NCI-H187 (cell line): ENCODE measurements around the gene CAMK1G.

Source experiments
- DNase-seq, 2 experiments: peaks; one replicate each; lab custom pipeline; 2025; lab: John Stamatoyannopoulos, UW

Gene CAMK1G

GRCh38 chr1:209600541-209600940, 17.0 kb downstream of the CAMK1G start:
- DNase-seq: no peak

DNA sequence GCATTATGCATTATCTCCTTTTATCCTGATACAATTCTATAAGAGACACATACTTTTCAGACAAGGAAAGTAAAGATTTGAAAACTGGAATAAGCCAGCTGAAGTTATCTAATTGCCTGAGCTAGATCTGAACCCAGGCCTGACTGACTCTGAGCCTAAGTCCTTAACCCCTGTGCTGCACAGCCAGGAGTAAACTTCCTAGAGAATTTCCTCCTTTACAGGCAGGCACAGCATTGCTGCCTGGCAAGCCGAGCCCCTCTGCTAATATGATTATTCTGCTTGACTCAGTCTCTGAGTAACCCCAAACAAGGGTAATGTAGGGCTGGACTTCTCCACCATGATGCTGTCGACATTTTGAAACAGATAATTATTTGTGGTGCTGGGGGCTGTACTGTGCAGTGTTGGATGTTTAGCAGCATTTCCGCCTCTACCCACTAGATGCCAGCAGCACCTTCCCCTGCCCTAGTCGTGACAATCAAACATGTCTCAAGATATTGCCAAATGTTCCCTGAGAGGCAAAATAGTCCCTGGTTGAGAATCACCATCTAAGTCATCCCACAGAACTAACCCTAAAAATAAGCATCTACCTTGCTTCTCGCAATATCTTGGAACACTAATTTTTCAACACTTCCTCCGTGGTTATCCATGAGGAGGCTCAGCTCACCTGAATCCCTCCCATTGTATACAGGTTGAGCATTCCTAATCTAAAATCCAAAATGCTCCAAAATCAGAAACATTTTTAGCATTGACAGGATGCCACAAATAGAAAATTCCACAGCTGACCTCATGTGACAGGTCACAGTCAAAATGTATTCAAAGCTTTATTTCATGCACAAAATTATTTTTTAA, 18.5 kb downstream of the CAMK1G start:
- no peak for DNase-seq

DNA sequence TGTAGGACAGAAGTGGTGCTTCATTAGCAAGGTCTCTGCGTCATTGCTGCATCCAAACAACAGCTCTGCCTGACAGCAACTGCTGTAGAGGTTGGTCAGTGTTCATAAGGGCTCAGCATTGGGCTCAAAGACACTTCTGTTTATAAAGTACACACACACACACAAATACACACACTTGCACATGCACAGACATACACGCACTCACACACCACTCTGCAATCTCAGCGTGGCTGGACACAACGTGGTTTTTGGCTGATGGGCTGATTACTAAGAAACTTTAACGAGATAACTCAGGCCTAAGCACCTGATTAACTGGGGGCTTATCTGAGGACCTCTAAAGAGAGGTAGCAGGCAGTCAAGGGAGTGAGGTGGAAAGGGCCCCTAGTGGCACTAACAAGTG, 20.4 kb downstream of the CAMK1G start:
- no peak for DNase-seq

GRCh38 chr1:209607102-209607794, 23.7 kb downstream of the CAMK1G start:
- DNase-seq: no peak

GRCh38 chr1:209607795-209608178, 24.3 kb downstream of the CAMK1G start:
- DNase-seq: no peak

DNA sequence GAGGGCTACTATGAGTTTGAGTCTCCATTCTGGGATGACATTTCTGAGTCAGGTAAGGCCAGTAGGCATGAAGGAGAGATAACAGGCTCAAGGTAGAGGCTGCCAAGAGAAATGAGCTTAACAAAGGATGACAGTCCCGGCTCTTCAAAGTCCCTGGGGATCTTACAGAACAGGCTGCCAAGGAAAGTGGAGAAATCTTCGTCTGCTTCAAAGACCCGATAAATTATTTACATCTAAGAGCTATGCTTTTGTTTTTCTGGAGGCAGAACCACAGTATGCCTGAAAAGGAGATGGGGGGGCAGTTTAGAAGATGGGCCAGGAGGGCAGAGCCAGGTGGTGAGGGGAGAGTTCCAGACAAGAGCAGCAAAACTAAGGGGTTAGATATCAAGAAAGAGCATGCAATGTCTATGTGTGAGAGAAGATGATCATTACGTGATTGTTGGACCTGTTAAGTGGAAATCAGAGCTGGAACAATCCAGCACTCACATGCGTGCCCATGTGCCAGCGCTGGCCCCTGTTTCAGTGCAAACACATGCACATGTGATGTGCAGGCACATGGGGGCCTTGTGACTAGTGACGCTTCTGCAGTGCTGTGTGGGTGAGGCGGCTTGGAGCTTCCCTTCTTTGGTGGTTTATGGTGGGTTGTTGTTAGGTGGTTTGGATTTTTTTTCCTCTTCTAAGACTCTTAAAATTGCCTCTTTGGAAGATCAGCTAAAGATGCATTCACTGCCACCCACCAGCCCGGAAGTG, 25.7 kb downstream of the CAMK1G start:
- DNase-seq: no peak

- no peak for DNase-seq
Measured at GRCh38 chr1:209609791-209610630, 26.5 kb downstream of the CAMK1G start.

- DNase-seq: no peak
Measured at GRCh38 chr1:209610631-209610905, 27.1 kb downstream of the CAMK1G start.

DNA sequence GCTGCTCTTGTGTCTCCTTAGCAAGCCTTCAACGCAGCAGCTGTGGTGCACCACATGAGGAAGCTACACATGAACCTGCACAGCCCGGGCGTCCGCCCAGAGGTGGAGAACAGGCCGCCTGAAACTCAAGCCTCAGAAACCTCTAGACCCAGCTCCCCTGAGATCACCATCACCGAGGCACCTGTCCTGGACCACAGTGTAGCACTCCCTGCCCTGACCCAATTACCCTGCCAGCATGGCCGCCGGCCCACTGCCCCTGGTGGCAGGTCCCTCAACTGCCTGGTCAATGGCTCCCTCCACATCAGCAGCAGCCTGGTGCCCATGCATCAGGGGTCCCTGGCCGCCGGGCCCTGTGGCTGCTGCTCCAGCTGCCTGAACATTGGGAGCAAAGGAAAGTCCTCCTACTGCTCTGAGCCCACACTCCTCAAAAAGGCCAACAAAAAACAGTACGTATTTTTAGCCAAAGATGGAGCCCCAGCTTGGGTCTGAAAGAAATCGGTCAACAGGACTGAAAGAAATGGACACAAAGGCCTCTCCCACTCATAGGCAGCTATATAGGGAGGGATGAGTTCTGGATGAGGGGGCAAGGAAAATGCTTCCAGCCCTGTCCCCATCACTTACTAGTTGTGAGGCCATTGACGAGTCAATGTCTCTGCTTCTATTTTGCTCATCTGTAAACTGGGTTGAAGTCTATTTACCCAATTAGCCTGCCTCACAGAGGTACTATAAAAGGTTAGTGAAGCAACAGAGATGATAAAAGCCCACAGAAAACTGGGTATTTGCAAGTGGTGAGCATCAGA, 28.5 kb downstream of the CAMK1G start:
- no peak for DNase-seq

- no peak for DNase-seq
Measured at GRCh38 chr1:209612646-209613399, 29.3 kb downstream of the CAMK1G start.

GRCh38 chr1:209613400-209614150, 30.1 kb downstream of the CAMK1G start:
- DNase-seq: no peak

GRCh38 chr1:209614151-209614420, 30.6 kb downstream of the CAMK1G start:
- no peak for DNase-seq

GRCh38 chr1:209614906-209615305, 31.4 kb downstream of the CAMK1G start:
- DNase-seq: no peak

GRCh38 chr1:209616366-209617046, 33.0 kb downstream of the CAMK1G start:
- no peak for DNase-seq

GRCh38 chr1:209617047-209617673, 33.6 kb downstream of the CAMK1G start:
- no peak for DNase-seq

GRCh38 chr1:209617755-209618154, 34.2 kb downstream of the CAMK1G start:
- DNase-seq: no peak

DNA sequence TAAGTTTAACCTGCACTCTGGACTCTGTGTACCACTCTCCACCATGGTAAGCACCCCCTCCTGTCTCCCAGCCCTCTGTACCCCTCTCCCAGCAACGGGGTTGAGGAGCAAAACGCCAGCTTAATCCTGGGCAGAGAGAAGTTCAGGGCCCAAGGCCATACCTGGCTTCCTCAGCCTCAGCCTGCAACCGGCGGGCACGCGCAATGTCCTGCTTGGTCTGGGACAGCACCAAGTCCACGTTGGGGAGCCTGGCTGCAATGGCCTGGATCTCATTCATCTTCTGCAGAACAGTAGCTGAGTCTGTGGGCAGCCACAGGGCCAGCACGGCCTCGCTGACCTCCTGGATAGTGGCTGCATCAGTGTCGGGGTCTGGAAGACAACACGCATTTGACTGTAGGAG, 34.8 kb downstream of the CAMK1G start:
- DNase-seq: no peak

DNA sequence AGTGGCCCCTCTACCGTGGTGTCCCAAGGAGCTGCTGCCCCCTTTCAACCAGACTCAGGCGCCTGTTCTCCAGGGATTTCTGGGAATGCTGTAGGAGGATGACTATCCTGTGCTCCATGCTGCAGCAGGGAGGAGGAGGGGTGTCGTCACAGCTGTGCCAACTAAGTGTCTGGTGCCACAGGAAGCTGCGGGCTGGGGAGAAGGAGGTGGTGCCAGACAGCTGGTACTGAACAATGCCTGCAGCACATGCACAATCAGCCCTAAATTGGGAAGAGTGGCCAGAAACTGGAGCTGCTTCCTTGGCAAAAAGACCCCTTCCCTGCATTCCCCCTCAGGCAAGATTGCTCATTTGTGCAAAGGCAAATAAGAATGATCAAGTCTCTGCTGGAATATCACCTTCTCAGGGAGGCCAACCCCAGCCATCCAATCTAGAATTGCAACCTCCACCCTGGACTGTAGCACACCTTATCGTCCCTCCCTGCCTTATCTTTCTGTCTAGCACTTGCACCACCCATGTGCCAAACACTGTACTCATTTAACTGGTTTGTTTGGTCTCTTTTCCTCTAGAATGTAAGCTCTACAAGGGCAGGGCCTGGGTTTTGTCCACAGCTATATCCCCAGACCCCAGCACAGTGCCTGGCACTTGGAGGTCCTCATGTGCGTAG, 35.4 kb downstream of the CAMK1G start:
- no peak for DNase-seq
